HG03064 (cell line): ENCODE results near the gene MYO9A.
A peak's percentile ranks its signal among the peaks of the same experiment; 100 is the strongest.

Source experiments
- ATAC-seq: cut with Tn5 transposase; IDR thresholded peaks from one replicate; pipeline ENCODE4 v1.9.1; 2021; ENCODE audit warnings: low read depth; ENCODE audit not compliant: unreplicated experiment

MYO9A gene, protein sequence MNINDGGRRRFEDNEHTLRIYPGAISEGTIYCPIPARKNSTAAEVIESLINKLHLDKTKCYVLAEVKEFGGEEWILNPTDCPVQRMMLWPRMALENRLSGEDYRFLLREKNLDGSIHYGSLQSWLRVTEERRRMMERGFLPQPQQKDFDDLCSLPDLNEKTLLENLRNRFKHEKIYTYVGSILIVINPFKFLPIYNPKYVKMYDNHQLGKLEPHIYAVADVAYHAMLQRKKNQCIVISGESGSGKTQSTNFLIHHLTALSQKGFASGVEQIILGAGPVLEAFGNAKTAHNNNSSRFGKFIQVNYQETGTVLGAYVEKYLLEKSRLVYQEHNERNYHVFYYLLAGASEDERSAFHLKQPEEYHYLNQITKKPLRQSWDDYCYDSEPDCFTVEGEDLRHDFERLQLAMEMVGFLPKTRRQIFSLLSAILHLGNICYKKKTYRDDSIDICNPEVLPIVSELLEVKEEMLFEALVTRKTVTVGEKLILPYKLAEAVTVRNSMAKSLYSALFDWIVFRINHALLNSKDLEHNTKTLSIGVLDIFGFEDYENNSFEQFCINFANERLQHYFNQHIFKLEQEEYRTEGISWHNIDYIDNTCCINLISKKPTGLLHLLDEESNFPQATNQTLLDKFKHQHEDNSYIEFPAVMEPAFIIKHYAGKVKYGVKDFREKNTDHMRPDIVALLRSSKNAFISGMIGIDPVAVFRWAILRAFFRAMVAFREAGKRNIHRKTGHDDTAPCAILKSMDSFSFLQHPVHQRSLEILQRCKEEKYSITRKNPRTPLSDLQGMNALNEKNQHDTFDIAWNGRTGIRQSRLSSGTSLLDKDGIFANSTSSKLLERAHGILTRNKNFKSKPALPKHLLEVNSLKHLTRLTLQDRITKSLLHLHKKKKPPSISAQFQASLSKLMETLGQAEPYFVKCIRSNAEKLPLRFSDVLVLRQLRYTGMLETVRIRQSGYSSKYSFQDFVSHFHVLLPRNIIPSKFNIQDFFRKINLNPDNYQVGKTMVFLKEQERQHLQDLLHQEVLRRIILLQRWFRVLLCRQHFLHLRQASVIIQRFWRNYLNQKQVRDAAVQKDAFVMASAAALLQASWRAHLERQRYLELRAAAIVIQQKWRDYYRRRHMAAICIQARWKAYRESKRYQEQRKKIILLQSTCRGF (N-terminal part only)

GRCh38 chr15:72118017-72118978 is at the start of gene MYO9A, which contains the start of gene SENP8:
TSS of gene MYO9A (minus strand) at chr15:72118150. CDS start at chr15:72046563, 71,587 bp downstream.
TSS of gene SENP8 (plus strand) at chr15:72118403. CDS start at chr15:72139624, 21,221 bp downstream.
- peak; percentile 71 for ATAC-seq

GRCh38 chr15:72167445-72167844 is 49.5 kb upstream of the MYO9A start:
- no peak for ATAC-seq

- ATAC-seq = no peak
Observed at GRCh38 chr15:72166716-72167417, 48.9 kb upstream of the MYO9A start.

GRCh38 chr15:72163719-72164118 is 45.8 kb upstream of the MYO9A start:
- ATAC-seq = no peak

GRCh38 chr15:72162569-72162968 is 44.6 kb upstream of the MYO9A start:
- no peak for ATAC-seq

- no peak for ATAC-seq
Observed at GRCh38 chr15:72161361-72162132, 43.6 kb upstream of the MYO9A start.

- ATAC-seq = no peak
Observed at GRCh38 chr15:72160696-72161245, 42.8 kb upstream of the MYO9A start.

GRCh38 chr15:72156928-72157327 is 39.0 kb upstream of the MYO9A start:
- ATAC-seq = no peak

- no peak for ATAC-seq
Observed at GRCh38 chr15:72155635-72156616, 38.0 kb upstream of the MYO9A start.

- ATAC-seq = no peak
Observed at GRCh38 chr15:72155003-72155621, 37.2 kb upstream of the MYO9A start.

GRCh38 chr15:72154316-72154715 is 36.4 kb upstream of the MYO9A start:
- no peak for ATAC-seq

GRCh38 chr15:72153269-72154000 is 35.5 kb upstream of the MYO9A start:
- no peak for ATAC-seq

- no peak for ATAC-seq
Observed at GRCh38 chr15:72147418-72147817, 29.5 kb upstream of the MYO9A start.

DNA sequence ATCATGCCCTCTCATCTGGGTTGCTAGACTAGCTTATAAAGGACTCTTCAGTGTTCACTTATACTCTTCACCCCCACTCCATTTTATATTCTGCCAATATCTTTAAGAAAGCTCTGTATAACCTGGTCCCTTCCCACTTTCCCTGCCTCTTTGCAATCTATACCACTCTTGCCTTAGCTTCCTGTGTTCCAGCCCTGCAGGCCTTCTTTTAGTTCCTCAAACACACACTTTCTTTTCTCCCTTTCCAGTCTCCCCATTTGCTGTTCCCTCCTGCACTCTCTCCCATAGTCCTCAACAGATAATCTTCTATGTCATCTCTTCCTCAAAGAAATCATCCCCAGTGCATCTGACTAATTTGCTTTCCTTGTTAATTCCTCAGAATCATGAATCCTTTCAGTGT is 29.0 kb upstream of the MYO9A start:
- no peak for ATAC-seq

- ATAC-seq = no peak
Observed at GRCh38 chr15:72146221-72146620, 28.3 kb upstream of the MYO9A start.
